K562 (cell line): ENCODE measurements around the gene LAMA5. TPM values are rescaled to one million over a fixed set of nuclear protein-coding genes. Genes with fewer than 3 reads are reported as not detected.

ENCODE experiments used
- ATAC-seq: fragments of 200-7000 bp; cut with Tn5 transposase; 3 replicates; pipeline ENCODE4 v1.9.1; 2020; ENCODE audit warnings: moderate library complexity
- BruUV-seq: library from RNA; stranded (reverse); fragments of 400-500 nt; replicated peaks from 2 replicates; lab custom pipeline; 2021; lab: Mats Ljungman, UMichigan
- CTCF ChIA-PET: fragments of 300-600 bp; formaldehyde crosslinking; extraction: SDS; loops from one replicate; lab custom pipeline; 2021; ENCODE audit warnings: low intra/inter-chr PET ratio; lab: Yijun Ruan, JAX
- POLR2A ChIA-PET: fragments of 300-600, 350-650 bp; sonication (Branson Sonifier 250); formaldehyde crosslinking; extraction: SDS; loops from one replicate; lab custom pipeline; 2021; ENCODE audit warnings: antibody characterized with exemption, inconsistent platforms; lab: Yijun Ruan, JAX
- DNase-seq, 4 experiments: peaks; one replicate each; pipeline versions ENCODE4 v3.0.0 to v3.0.0-alpha.2; 2011 to 2018; ENCODE audit warnings: low spot score in 3 of 4, mixed read lengths in 3 of 4; ENCODE audit errors: extremely low read depth in 1 of 4
- FAIRE-seq: peaks from 2 replicates; lab custom pipeline; 2011; peaks lifted over from hg19 to GRCh38; lab: Jason Lieb, UNC
- H2AFZ ChIP-seq: 2 replicates; pipeline ENCODE4 v1.6.0; 2011; ENCODE audit warnings: low read depth, low read length, control low read depth, inconsistent platforms
- H3K27ac ChIP-seq: fragments of 200-600 bp; 3 replicates; pipeline ENCODE4 v1.8.0; 2011; ENCODE audit warnings: low read depth, mild to moderate bottlenecking, control low read depth, inconsistent platforms, low read length, moderate library complexity, mixed read lengths; ENCODE audit errors: extremely low read depth
- H3K27me3 ChIP-seq, 2 experiments: fragments of 300-600 bp in 1 of 2; 2 replicates in 1 of 2; 3 replicates in 1 of 2; pipeline versions ENCODE4 v1.6.0 to v1.8.0; 2011; ENCODE audit warnings: inconsistent platforms in 2 of 2, low read length in 2 of 2, mild to moderate bottlenecking in 1 of 2, mixed read lengths in 1 of 2, moderate library complexity in 1 of 2; ENCODE audit not compliant: control insufficient read depth in 2 of 2, insufficient read depth in 2 of 2
- H3K36me3 ChIP-seq: fragments of 300-600 bp; 3 replicates; pipeline ENCODE4 v1.8.0; 2011; ENCODE audit warnings: mild to moderate bottlenecking, low read length, inconsistent platforms; ENCODE audit not compliant: control insufficient read depth, insufficient read depth
- H3K4me1 ChIP-seq, 2 experiments: fragments of 200-600 bp in 1 of 2; replicated peaks in 1 of 2; 2 replicates in 1 of 2; 3 replicates in 1 of 2; pipeline versions ENCODE4 v1.5.1 to v1.8.0; 2011; ENCODE audit warnings: inconsistent platforms in 2 of 2, low read length in 2 of 2, mild to moderate bottlenecking in 1 of 2, mixed read lengths in 1 of 2, moderate library complexity in 1 of 2; ENCODE audit not compliant: control insufficient read depth in 2 of 2, insufficient read depth in 2 of 2
- H3K4me2 ChIP-seq: 2 replicates; pipeline ENCODE4 v1.6.1; 2011; ENCODE audit warnings: low read length, control low read depth, inconsistent platforms, mixed read lengths; ENCODE audit not compliant: insufficient read depth
- H3K4me3 ChIP-seq: fragments of 200-600 bp; sonication (generic), shearing (Covaris generic); 2 replicates; pipeline ENCODE4 v1.5.1; 2016; ENCODE audit warnings: control low read depth, inconsistent platforms
- H3K79me2 ChIP-seq: fragments of 200-600 bp; 3 replicates; pipeline ENCODE4 v1.8.0; 2011; ENCODE audit warnings: low read length, inconsistent platforms; ENCODE audit not compliant: control insufficient read depth, insufficient read depth
- H3K9ac ChIP-seq, 2 experiments: 2 replicates each; pipeline versions ENCODE4 v1.6.0 to v1.6.1; 2011; ENCODE audit warnings: low read depth in 2 of 2, low read length in 2 of 2, control low read depth in 1 of 2, inconsistent platforms in 1 of 2, mild to moderate bottlenecking in 1 of 2, mixed read lengths in 1 of 2; ENCODE audit not compliant: insufficient read depth in 1 of 2
- H3K9me1 ChIP-seq: one replicate; pipeline ENCODE4 v1.6.0; 2011; ENCODE audit warnings: inconsistent platforms, mild to moderate bottlenecking, low read length, moderate library complexity; ENCODE audit not compliant: control insufficient read depth, insufficient read depth
- H3K9me3 ChIP-seq: replicated peaks from 2 replicates; pipeline ENCODE4 v1.5.1; 2011; ENCODE audit warnings: low read depth, low read length, inconsistent platforms; ENCODE audit not compliant: control insufficient read depth, insufficient read depth
- H4K20me1 ChIP-seq: replicated peaks from 2 replicates; pipeline ENCODE4 v1.6.1; 2011; ENCODE audit warnings: low read length, inconsistent platforms, mixed read lengths; ENCODE audit not compliant: control insufficient read depth, insufficient read depth
- CREB1 ChIP-seq, 2 experiments: sonication (generic) in 1 of 2; formaldehyde crosslinking in 1 of 2; IDR thresholded peaks; 2 replicates each; pipeline versions ENCODE4 v1.6.1 to v1.8.0; 2012 to 2022; ENCODE audit warnings: inconsistent platforms in 1 of 2, mild to moderate bottlenecking in 1 of 2, missing genetic modification reagents in 1 of 2, moderate library complexity in 1 of 2
- CREB3L1 ChIP-seq: fragments of 450-650 bp; IDR thresholded peaks from 2 replicates; pipeline ENCODE4 v1.6.1; 2014; ENCODE audit warnings: low read depth, mild to moderate bottlenecking, moderate library complexity, borderline replicate concordance
- CUX1 ChIP-seq: fragments of 200-800 bp; sonication (Bioruptor generic); IDR thresholded peaks from 2 replicates; pipeline ENCODE4 v1.6.1; 2016; ENCODE audit warnings: missing genetic modification characterization, missing compliant biosample characterization
- MTF1 ChIP-seq: fragments of 250-450 bp; sonication (Bioruptor Pico); IDR thresholded peaks from 2 replicates; pipeline ENCODE4 v1.9.0; 2021; ENCODE audit warnings: moderate library complexity, mild to moderate bottlenecking, inconsistent platforms, borderline replicate concordance
- NFYB ChIP-seq: IDR thresholded peaks from 2 replicates; pipeline ENCODE4 v1.6.1; 2011; ENCODE audit warnings: mild to moderate bottlenecking, moderate library complexity; ENCODE audit not compliant: insufficient read length; ENCODE audit errors: extremely low read depth
- RBM39 ChIP-seq: fragments of 200-400 bp; formaldehyde crosslinking; optimal IDR thresholded peaks from 2 replicates; pipeline ENCODE3; 2018; ENCODE audit warnings: low read depth, low read length
- SIN3B ChIP-seq: fragments of 450-650 bp; IDR thresholded peaks from 2 replicates; pipeline ENCODE4 v1.6.1; 2017; ENCODE audit warnings: low read depth, mild to moderate bottlenecking, moderate library complexity
- SIX5 ChIP-seq, 2 experiments: IDR thresholded peaks; 2 replicates each; pipeline ENCODE4 v1.6.1; 2011; ENCODE audit warnings: low read length in 2 of 2, borderline replicate concordance in 1 of 2, low read depth in 1 of 2, mild to moderate bottlenecking in 1 of 2, moderate library complexity in 1 of 2; ENCODE audit not compliant: insufficient read depth in 1 of 2
- SRF ChIP-seq, 2 experiments: fragments of 250-450, 450-650 bp in 1 of 2; sonication (Bioruptor Pico) in 1 of 2; sonication (generic) in 1 of 2; formaldehyde crosslinking; IDR thresholded peaks; 2 replicates each; pipeline versions ENCODE4 v1.5.0 to v1.5.1; 2020 to 2022; ENCODE audit warnings: mild to moderate bottlenecking in 1 of 2, missing genetic modification reagents in 1 of 2
- TAF15 ChIP-seq: fragments of 200-400 bp; formaldehyde crosslinking; IDR thresholded peaks from 2 replicates; pipeline ENCODE4 v1.6.1; 2017; ENCODE audit warnings: mild to moderate bottlenecking, low read depth, low read length, moderate library complexity
- TRIM28 ChIP-seq: fragments of 450-650 bp; IDR thresholded peaks from 2 replicates; pipeline ENCODE4 v1.6.1; 2017
- ZBTB1 ChIP-seq: sonication (generic); formaldehyde crosslinking; IDR thresholded peaks from 2 replicates; pipeline ENCODE4 v1.8.1; 2023; ENCODE audit warnings: missing genetic modification reagents, low read depth, mild to moderate bottlenecking, borderline replicate concordance
- ZNF121 ChIP-seq: sonication (generic); formaldehyde crosslinking; conservative IDR thresholded peaks from 2 replicates; pipeline ENCODE4 v1.8.0; 2022; ENCODE audit warnings: missing genetic modification reagents
- ZNF324 ChIP-seq: fragments of 250-450 bp; sonication (Bioruptor Pico); IDR thresholded peaks from 2 replicates; pipeline ENCODE4 v1.4.0; 2020; ENCODE audit warnings: mild to moderate bottlenecking
- ZNF707 ChIP-seq: fragments of 250-450 bp; sonication (Bioruptor Pico); conservative IDR thresholded peaks from 2 replicates; pipeline ENCODE4 v1.8.0; 2022; ENCODE audit warnings: inconsistent platforms, mild to moderate bottlenecking, moderate library complexity
- WGBS: fragments of 100-300 bp; shearing (Covaris generic); methylation state at CpG from one replicate; pipeline ENCODE4 v1.1.6; 2016; ENCODE audit warnings: low coverage, mixed read lengths; ENCODE audit not compliant: insufficient coverage; ENCODE audit errors: missing lambda C conversion rate; 5-methylcytosine and 5-hydroxymethylcytosine counted together
- in situ Hi-C: fragments of 300-500 bp; cut with MboI; formaldehyde crosslinking; loops from 4 replicates; pipeline ENCODE4 v1.15.0; 2018; ENCODE audit warnings: inconsistent platforms, mixed read lengths
- intact Hi-C: fragments of 100-400 bp; cut with micrococcal nuclease; formaldehyde crosslinking; loops from 2 replicates; pipeline ENCODE4 v1.14.2; 2022
- polyA plus RNA-seq, 8 experiments: library from polyadenylated mRNA; depleted of rRNA in 4 of 8; stranded (reverse) in 5 of 8; unstranded in 3 of 8; fragments of >200 nt; fragmentation: Nextera tagmentation in 2 of 8; fragmentation: Illumina TruSeq in 1 of 8; extraction: Ambion mirVana in 2 of 8; extraction: Trizol in 1 of 8; gene quantifications; 2 replicates each; pipeline versions ENCODE4 v1.2.1 to v1.2.3, GENCODE V29; 2011 to 2014; ENCODE audit warnings: inconsistent platforms in 1 of 8, missing spikeins in 1 of 8
- total RNA-seq, 7 experiments: library from RNA; depleted of rRNA in 6 of 7; stranded (reverse); fragments of >200 nt in 6 of 7; fragmentation: Illumina TruSeq in 2 of 7; extraction: Trizol in 2 of 7; gene quantifications; 2 replicates each; pipeline versions ENCODE4 v1.2.1 to v1.2.3, GENCODE V29; 2011 to 2021; ENCODE audit warnings: low replicate concordance in 1 of 7

The LAMA5 gene
- total and polyA plus RNA-seq, 9 of the 15 experiments (the other 6 are each of a cell fraction or from before 2014, with no cell fraction given): 0.31 to 101 (median 7.8) TPM

- TF ChIP-seq SIX5 (IDR thresholded peaks at IDR 0.05; ENCODE audit: borderline replicate concordance in 1 of 2, insufficient read depth in 1 of 2, low read depth in 1 of 2, low read length in 2 of 2) (no peak), TAF15 (no peak), TRIM28 (peak; percentile 66; the same call in 1 of the 2 replicates), ZNF707 (CRISPR knock-in tag) (no peak), ZBTB1 (no peak), SRF (CRISPR knock-in tag; IDR thresholded peaks at IDR 0.05) (no peak)
Measured at GRCh38 chr20:62348604-62349003, 18.5 kb downstream of the LAMA5 start (continued).

GRCh38 chr20:62347445-62347844 lies 19.7 kb downstream of the LAMA5 start:
- Histone ChIP-seq H4K20me1 (no peaks in the 10 kb centered on the region), H3K27me3 (no peaks in the 10 kb centered on the region), H3K36me3 (peaks cover 74% of the 10 kb centered on the region), H3K9ac (no peak overlapping the region; a peak in 1 of 4 replicates), H3K4me3 (no peak overlapping the region), H3K79me2 (no peaks in the 10 kb centered on the region), H3K9me1 (peaks cover 2% of the 10 kb centered on the region), H3K9me3 (no peaks in the 10 kb centered on the region), H3K27ac (no peak overlapping the region), H2AFZ (no peak overlapping the region), H3K4me2 (no peak overlapping the region), H3K4me1 (peaks cover 0 to 25% of the 10 kb centered on the region in 2 experiments; a peak in 1 of 5 replicates)
- in situ Hi-C loops: no loop called here
- ChIA-PET POLR2A (interaction anchor here (0.6 to 0.8 kb wide), 3 partner anchors 11 to 139 kb away, joined by 4 read pairs; no protein-coding TSS in a partner anchor), CTCF (no interaction called here)
- no peak for FAIRE-seq
- no TSS peak for BruUV-seq
- WGBS: 93% methylated on average over 9 of the region's 9 CpGs
- no peak for DNase-seq
- intact Hi-C loops: no loop called here
- ATAC-seq: no peak
- TF ChIP-seq RBM39 (no peak), NFYB (no peak), CUX1 (CRISPR knock-in tag) (no peak), SIN3B (no peak), ZNF121 (no peak), CREB1 (IDR thresholded peaks at IDR 0.05) (no peak), CREB1 (CRISPR knock-in tag; IDR thresholded peaks at IDR 0.05) (no peak), MTF1 (CRISPR knock-in tag) (no peak), CREB3L1 (no peak), ZNF324 (CRISPR knock-in tag) (no peak)
